Measurements from ENCODE around the gene GCLC.

DNA sequence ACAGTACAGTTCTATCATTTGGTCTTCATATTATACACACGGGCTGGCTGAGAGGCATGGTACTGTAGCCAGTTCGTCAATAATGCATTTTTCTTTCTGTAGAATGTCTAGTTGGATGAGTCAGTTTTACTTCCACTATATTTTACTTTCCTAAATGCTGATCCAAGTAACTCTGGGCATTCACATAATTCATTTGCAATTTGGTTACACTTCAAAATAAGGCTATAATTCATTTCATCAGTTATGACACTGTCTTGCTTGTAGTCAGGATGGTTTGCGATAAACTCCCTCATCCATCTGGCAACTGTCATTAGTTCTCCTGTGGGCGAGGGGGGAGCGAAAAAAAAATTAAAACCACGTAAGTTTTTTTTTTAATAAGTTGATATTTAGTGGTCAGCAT is 46.3 kb downstream of the GCLC start:
- TF ChIP-seq, protein P1, sequence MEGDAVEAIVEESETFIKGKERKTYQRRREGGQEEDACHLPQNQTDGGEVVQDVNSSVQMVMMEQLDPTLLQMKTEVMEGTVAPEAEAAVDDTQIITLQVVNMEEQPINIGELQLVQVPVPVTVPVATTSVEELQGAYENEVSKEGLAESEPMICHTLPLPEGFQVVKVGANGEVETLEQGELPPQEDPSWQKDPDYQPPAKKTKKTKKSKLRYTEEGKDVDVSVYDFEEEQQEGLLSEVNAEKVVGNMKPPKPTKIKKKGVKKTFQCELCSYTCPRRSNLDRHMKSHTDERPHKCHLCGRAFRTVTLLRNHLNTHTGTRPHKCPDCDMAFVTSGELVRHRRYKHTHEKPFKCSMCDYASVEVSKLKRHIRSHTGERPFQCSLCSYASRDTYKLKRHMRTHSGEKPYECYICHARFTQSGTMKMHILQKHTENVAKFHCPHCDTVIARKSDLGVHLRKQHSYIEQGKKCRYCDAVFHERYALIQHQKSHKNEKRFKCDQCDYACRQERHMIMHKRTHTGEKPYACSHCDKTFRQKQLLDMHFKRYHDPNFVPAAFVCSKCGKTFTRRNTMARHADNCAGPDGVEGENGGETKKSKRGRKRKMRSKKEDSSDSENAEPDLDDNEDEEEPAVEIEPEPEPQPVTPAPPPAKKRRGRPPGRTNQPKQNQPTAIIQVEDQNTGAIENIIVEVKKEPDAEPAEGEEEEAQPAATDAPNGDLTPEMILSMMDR (IDR thresholded peaks at IDR 0.05): no peak
- no peak for TF ChIP-seq POLR2A (IDR thresholded peaks at IDR 0.05)

Data from adrenal gland (tissue), 5 donors.